ENCODE results near the gene ETHE1.
A peak's percentile ranks its signal among the peaks of the same experiment; 100 is the strongest.
"Not testable (repeated sequence)": the region's sequence is repeated elsewhere in the genome, so short reads cannot be mapped to it uniquely, and the experiment has no call there.

Gene ETHE1

GRCh38 chr19:43551399-43552197 is 24.6 kb upstream of the ETHE1 start:
- DNase-seq: no peak

- no peak for DNase-seq
Measured at GRCh38 chr19:43548706-43549105, 21.7 kb upstream of the ETHE1 start.

DNA sequence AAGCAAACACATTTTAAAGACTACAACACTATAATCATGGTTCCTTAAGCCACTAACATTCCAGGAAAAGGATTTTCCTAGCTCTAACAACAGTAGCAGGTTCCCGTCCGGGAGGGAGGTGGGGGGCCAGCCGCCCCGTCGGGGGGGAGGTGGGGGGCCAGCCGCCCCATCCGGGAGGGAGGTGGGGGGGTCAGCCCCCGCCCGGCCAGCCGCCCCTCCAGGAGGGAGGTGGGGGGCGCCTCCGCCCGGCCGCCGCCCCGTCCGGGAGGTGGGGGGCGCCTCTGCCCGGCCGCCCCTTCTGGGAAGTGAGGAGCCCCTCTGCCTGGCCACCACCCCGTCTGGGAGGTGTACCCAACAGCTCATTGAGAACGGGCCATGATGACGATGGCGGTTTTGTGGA is 20.9 kb upstream of the ETHE1 start:
- DNase-seq: not testable (repeated sequence)

GRCh38 chr19:43546581-43546980 is 19.6 kb upstream of the ETHE1 start:
- no peak for DNase-seq

GRCh38 chr19:43545981-43546380 is 19.0 kb upstream of the ETHE1 start:
- DNase-seq: no peak

DNA sequence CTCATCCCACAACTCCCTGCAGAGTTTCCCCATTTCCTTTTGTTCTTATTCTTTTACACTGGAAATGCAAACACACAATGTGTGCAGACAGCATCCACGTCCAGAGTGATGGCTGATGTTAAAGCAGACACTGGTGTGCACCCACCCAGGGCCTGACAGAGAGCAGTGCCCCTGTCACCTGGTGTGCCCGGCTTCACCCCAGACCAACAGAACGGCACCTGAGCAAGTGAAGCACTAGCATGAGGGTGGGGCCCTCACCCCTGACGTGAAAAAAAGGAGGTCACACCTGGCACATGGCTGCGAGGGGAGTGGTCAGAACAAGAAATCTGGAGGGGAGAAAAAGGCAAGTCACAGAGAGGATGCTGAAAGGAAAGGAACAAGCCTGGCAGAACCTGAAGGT is 18.3 kb upstream of the ETHE1 start:
- DNase-seq: no peak

DNA sequence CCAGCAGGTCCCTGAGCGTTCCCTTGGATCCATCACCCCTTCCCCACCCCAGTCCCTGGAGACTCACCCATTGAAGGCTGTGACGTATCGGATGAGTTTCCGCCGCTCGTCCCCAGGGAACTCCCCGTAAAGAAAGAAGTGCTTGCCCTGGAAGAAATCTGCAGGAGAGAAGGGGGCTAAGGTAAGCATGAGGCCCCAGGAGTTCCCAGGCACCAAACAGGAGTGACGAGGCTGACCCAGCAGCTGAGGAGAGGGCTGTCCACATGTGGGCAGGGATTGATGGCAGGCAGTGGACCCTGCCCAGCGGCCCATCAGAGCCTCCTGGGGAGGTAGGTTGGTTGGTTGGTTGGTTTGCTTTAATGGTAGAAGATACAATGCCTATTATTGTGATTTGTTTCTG is 17.1 kb upstream of the ETHE1 start:
- DNase-seq: no peak

GRCh38 chr19:43541920-43542650 is 15.1 kb upstream of the ETHE1 start:
- no peak for DNase-seq

GRCh38 chr19:43540381-43540780 is 13.4 kb upstream of the ETHE1 start:
- DNase-seq: no peak

DNA sequence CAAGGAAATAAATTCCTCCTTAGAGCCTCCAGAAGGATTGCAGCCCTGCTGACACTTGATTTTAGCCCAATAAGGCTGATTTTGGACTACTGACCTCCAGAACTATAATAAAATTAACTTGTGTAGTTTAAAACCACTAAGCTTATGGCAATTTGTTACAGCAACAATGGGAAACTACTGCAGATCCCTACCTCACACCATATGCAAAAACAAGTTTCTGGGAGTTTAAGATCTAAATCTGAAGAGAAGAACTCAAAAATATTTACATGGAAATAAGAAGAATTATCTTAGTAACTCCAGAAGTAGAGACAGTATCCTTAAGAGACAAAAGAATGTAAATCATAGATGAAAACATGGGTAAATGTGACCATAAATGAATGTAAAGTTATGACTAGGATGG is 11.9 kb upstream of the ETHE1 start:
- no peak for DNase-seq

GRCh38 chr19:43534816-43535761 is 8.1 kb upstream of the ETHE1 start:
- no peak for DNase-seq

GRCh38 chr19:43534305-43534815 is 7.4 kb upstream of the ETHE1 start:
- no peak for DNase-seq

- DNase-seq: peak; percentile 96
Measured at GRCh38 chr19:43533546-43534304, 6.7 kb upstream of the ETHE1 start.

GRCh38 chr19:43532962-43533545 is 6.1 kb upstream of the ETHE1 start, which contains the start of gene ZNF575:
Gene ZNF575, plus strand, starts transcription at chr19:43533188. Its CDS starts 1,235 bp downstream, at chr19:43534423.
- DNase-seq: peak; percentile 75

DNA sequence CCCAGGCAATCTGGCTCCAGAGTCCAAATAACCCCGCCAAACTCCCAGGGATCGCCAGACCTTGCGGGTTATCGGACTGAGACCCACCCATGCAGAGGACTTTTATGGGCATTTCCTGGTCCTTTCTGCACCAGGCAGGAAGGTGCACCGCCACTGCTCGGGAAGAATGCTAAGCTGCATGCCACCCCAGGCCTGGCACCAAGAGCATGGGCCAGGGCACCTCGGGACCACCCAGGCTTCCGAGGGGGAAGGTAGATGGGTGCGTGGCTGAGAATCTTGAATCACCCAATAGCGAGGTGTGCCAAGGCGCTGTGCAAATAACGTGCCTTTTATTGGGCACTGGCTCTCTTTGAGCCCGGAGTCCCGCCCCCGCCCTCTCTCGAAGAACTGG is 5.6 kb upstream of the ETHE1 start:
- DNase-seq: no peak

DNA sequence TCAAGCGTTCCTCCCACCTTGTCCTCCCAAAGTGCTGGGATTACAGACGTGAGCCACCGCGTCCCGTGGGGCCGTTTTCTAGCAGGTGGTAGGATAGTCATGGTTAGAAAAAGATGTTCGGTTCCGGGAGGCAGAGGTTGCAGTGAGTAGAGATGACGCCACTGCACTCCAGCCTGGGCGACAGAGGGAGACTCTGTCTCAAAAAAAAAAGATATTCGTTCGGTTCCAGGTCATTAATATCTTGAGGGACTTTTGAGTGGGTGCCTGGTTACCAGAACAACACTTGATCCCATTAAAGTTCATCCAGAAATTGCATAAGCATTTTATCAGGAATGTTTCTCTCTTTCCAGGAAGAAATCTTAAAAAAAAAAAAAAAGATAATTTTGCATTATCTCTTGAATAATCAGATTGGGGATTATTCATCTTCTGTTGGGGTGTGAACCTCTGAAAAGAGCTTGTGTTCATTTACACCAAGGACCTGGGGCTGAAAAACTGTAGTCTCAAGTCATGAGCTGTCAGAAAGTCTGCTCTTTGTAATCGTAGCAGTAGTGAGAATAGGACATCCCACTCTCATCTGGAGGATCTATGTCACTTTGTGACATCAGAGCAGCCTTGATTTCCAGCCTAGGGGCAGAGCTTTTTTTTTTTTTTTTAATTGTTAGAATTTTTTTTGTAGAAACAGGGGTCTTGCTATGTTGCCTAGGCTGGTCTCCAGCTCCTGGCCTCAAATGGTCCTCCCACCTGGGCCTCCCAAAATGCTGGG is 1.0 kb upstream of the ETHE1 start:
- DNase-seq: no peak

DNA sequence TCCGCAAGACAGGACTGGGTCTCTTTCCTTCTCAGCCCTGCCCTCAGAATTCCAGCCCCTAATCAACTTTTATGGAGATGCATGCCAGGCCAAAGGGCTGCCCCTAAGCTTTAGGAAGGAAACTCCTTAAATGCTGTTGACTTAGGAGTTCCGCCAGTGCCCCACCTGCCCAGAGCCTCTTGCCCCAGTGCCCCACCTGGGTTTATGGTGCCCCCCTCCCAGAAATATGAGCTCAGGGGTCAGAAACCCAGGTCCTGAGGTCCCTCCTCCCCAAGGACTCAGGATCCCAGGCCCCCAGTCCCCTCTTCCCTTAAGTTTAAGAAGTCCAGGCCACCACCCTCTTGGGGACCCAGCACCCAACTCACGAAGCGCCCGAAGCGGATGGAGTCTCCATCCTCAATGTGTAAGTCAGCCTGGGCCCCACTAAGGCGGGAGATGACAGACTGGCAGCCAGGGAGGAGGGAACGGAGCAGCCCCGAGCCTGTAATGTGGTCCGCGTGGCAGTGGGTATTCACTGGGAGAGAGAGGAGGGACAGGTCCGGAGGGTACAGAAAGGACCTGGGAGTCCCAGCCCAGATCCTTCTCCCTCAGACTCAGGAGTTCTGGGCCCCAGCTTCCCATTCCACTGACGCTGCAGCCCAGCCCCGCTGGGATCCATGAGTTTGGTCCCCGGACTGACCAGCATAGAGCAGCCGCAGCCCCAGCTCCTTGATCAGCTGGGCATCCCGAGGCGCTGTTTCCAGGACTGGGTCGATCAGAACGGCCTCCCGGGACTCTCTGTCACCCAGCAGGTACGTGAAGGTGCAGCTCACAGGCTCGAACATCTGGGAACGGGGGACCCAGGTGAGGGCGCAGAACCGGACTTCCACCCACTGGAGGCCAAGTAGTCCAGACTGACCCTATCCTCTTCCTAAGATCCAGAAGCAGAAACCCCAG is 897 bp downstream of the ETHE1 start:
- no peak for DNase-seq

DNA sequence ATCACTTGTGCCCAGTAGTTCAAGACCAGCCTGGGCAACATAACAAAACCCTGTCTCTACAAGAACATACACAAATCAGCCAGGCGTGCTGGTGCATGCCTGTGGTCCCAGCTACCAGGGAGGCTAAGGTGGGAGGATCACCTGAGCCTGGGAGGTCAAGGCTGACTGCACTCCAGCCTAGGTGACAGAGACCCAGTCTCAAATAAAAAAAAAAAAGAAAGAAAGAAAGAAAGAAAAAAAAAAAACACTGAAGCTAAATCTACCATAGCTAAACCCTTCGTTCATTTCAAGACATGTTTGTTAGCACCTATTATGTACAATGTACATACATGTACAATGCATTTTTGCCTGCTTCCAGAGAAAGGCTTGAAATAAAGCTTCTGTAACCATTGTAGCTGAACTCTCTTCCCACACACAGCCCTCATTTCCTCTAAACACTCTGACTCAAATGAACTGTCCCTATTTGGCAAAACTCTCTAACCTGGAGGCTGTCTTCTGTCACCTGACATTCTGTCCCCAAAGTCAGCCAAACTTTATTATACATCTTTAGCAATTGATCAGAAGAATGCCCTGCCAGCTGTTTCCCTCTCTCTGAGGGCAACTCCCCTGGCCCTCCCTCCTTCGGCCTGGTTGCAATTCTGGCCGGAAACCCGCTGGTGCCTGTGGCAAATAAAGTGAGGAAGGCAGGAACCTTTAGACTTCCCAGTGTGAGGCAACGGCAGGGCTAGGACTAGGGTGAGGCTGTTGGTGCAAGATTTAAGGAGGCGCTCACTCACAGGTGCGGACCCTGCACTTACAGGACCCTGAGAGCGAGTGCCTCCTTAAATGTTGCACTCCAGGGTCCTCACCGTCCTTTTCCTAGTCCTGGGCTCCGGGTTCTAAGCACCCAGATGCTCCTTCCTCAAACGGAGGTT is 1.8 kb downstream of the ETHE1 start:
- DNase-seq: peak; percentile 31

GRCh38 chr19:43523696-43524095 is 3.3 kb downstream of the ETHE1 start:
- not testable (repeated sequence) for DNase-seq

Data from SIG-M5 (cell line).